NT2/D1 (cell line): ENCODE results near the gene RNF19B.

Experiments
- DNase-seq: peaks from one replicate; pipeline ENCODE4 v3.0.0-alpha.2; 2011; ENCODE audit warnings: low read depth, low spot score
- H3K27me3 ChIP-seq: 2 replicates; pipeline ENCODE4 v1.6.0; 2011; ENCODE audit warnings: mild to moderate bottlenecking; ENCODE audit not compliant: insufficient read length, insufficient read depth
- H3K36me3 ChIP-seq: 2 replicates; pipeline ENCODE4 v1.6.1; 2011; ENCODE audit warnings: mild to moderate bottlenecking, low read length, mixed read lengths; ENCODE audit not compliant: insufficient read depth, insufficient read length
- H3K4me1 ChIP-seq: 2 replicates; pipeline ENCODE4 v1.5.1; 2011; ENCODE audit not compliant: insufficient read depth, insufficient read length
- H3K4me3 ChIP-seq: 2 replicates; pipeline ENCODE4 v1.5.1; 2011; ENCODE audit warnings: low read depth; ENCODE audit not compliant: insufficient read length
- H3K9ac ChIP-seq: 2 replicates; pipeline ENCODE4 v1.6.0; 2011; ENCODE audit warnings: low read depth; ENCODE audit not compliant: insufficient read length
- H3K9me3 ChIP-seq: 2 replicates; pipeline ENCODE4 v1.5.1; 2011; ENCODE audit warnings: mild to moderate bottlenecking, low read length; ENCODE audit not compliant: insufficient read depth
- SUZ12 ChIP-seq: IDR thresholded peaks from 2 replicates; pipeline ENCODE4 v1.6.1; 2011; ENCODE audit not compliant: insufficient read length, insufficient read depth; ENCODE audit errors: extremely low read depth
- YY1 ChIP-seq: IDR thresholded peaks from 2 replicates; pipeline ENCODE4 v1.6.1; 2011; ENCODE audit not compliant: insufficient read length, insufficient read depth
- ZNF274 ChIP-seq: IDR thresholded peaks from 2 replicates; pipeline ENCODE4 v1.6.1; 2011; ENCODE audit warnings: mild to moderate bottlenecking, low read depth, low read length

RNF19B gene

GRCh38 chr1:32888677-32889420 lies 75.8 kb downstream of the RNF19B start:
- peaks cover 53% of the 10 kb centered on the region for H3K27me3 ChIP-seq
- no peak for DNase-seq
- TF ChIP-seq SUZ12 (no peak), YY1 (no peak), ZNF274 (no peak)

GRCh38 chr1:32888134-32888533 lies 76.5 kb downstream of the RNF19B start:
- TF ChIP-seq YY1 = no peak
- TF ChIP-seq ZNF274 = no peak
- TF ChIP-seq SUZ12 = no peak
- peaks cover 10% of the 10 kb centered on the region; the same call in 1 of the 2 replicates for H3K9me3 ChIP-seq
- H3K4me3 ChIP-seq = no peak overlapping the region
- H3K36me3 ChIP-seq = no peaks in the 10 kb centered on the region
- no peak for DNase-seq
- H3K9ac ChIP-seq = no peak overlapping the region
- peaks cover 53% of the 10 kb centered on the region for H3K27me3 ChIP-seq
- H3K4me1 ChIP-seq = peaks cover 22% of the 10 kb centered on the region

More at GRCh38 chr1:32888677-32889420, 75.8 kb downstream of the RNF19B start:
- Histone ChIP-seq H3K36me3 (no peaks in the 10 kb centered on the region), H3K4me1 (peaks cover 18% of the 10 kb centered on the region), H3K9me3 (peaks cover 10% of the 10 kb centered on the region; the same call in 1 of the 2 replicates), H3K9ac (no peak overlapping the region), H3K4me3 (no peak overlapping the region)

GRCh38 chr1:32887623-32888022 lies 77.0 kb downstream of the RNF19B start:
- Histone ChIP-seq H3K27me3 (peaks cover 52% of the 10 kb centered on the region), H3K4me1 (peaks cover 20% of the 10 kb centered on the region), H3K4me3 (no peak overlapping the region), H3K36me3 (no peaks in the 10 kb centered on the region), H3K9me3 (peaks cover 7% of the 10 kb centered on the region; the same call in 1 of the 2 replicates), H3K9ac (no peak overlapping the region)
- no peak for DNase-seq
- TF ChIP-seq SUZ12 (no peak), ZNF274 (no peak), YY1 (no peak)

- H3K4me1 ChIP-seq = peaks cover 21% of the 10 kb centered on the region
- no peak for DNase-seq
- H3K36me3 ChIP-seq = no peaks in the 10 kb centered on the region
- 0 out of 2 replicates have a peak, but pooled peaks cover under 1% of the 10 kb centered on the region for H3K9me3 ChIP-seq
- no peak for TF ChIP-seq SUZ12
- TF ChIP-seq YY1 = no peak
- TF ChIP-seq ZNF274 = no peak
- no peak overlapping the region for H3K9ac ChIP-seq
- H3K27me3 ChIP-seq = peaks cover 45% of the 10 kb centered on the region
- no peak overlapping the region for H3K4me3 ChIP-seq
Observed at GRCh38 chr1:32886828-32887414, 77.7 kb downstream of the RNF19B start.
